22Rv1 (cell line): ENCODE results near the gene TBCB.

Experiments
- H3K27ac ChIP-seq: fragments of 450-650 bp; 2 replicates; pipeline ENCODE4 v1.5.1; 2017
- ZFX ChIP-seq: fragments of 450-650 bp; IDR thresholded peaks from 2 replicates; pipeline ENCODE4 v1.6.1; 2017; ENCODE audit warnings: antibody characterized with exemption, borderline replicate concordance
- TF ChIP-seq, protein P1 (sequence below): fragments of 450-650 bp; IDR thresholded peaks from 2 replicates; pipeline ENCODE4 v1.5.1; 2017; ENCODE audit warnings: mild to moderate bottlenecking

Gene TBCB

DNA sequence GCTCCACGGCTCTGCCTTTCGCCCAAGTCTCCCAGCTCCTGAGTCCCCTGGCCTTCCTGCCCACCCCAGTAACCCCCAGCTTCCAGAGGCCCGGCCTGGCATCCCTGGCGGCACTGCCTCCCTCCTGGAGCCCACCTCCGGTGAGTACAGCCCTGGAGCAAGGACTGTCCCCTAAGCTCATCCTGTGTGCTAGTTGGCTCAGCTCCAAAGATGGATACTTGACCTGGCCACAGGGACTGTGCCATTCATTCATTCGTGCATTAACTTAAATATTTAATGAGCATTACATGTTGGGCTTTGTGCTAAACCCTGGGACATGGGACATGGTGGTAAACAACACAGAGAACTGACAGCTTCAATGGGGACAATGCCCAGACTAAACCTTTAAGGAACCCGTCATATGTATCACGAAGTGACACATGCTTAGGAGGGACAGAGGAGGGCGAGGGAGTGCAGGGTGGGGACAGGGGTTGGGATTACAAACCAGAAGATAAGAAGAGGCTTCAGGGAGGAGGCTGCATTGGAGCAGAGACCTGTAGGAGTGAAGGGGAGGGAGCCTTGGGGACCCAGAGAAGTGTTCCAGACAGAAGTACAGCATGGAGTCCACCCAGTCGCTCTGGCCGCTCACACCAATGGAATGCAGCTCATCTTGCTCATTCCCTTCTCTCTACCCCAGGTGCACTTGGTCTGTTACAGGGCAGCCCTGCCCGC lies 11.3 kb upstream of the TBCB start:
- TF ChIP-seq, protein P1, sequence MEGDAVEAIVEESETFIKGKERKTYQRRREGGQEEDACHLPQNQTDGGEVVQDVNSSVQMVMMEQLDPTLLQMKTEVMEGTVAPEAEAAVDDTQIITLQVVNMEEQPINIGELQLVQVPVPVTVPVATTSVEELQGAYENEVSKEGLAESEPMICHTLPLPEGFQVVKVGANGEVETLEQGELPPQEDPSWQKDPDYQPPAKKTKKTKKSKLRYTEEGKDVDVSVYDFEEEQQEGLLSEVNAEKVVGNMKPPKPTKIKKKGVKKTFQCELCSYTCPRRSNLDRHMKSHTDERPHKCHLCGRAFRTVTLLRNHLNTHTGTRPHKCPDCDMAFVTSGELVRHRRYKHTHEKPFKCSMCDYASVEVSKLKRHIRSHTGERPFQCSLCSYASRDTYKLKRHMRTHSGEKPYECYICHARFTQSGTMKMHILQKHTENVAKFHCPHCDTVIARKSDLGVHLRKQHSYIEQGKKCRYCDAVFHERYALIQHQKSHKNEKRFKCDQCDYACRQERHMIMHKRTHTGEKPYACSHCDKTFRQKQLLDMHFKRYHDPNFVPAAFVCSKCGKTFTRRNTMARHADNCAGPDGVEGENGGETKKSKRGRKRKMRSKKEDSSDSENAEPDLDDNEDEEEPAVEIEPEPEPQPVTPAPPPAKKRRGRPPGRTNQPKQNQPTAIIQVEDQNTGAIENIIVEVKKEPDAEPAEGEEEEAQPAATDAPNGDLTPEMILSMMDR: no peak
- no peak for TF ChIP-seq ZFX
- H3K27ac ChIP-seq: no peak overlapping the region

DNA sequence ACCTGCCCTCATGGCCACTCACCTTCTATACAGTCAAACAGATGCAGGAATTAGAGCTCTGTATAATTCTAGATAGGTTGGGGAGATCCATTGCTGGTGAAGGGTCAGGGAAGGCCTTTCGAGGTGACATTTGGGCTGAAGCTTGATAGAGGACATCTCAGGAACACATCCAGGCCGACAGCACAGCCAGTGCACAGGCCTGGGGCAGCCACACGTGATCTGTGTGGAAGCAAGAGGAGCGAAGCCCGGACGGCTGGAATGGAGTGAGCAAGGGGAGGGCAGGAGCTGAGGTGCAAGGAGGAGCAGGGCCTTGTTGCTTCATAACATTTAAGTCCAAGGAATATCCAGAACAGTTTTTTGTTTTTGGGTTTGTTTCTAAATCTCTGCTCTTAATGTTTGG lies 8.8 kb upstream of the TBCB start:
- 0 out of 2 replicates have a peak overlapping the region, but pooled peaks have one; percentile 2 for H3K27ac ChIP-seq
- no peak for TF ChIP-seq ZFX
- TF ChIP-seq, protein P1: no peak

DNA sequence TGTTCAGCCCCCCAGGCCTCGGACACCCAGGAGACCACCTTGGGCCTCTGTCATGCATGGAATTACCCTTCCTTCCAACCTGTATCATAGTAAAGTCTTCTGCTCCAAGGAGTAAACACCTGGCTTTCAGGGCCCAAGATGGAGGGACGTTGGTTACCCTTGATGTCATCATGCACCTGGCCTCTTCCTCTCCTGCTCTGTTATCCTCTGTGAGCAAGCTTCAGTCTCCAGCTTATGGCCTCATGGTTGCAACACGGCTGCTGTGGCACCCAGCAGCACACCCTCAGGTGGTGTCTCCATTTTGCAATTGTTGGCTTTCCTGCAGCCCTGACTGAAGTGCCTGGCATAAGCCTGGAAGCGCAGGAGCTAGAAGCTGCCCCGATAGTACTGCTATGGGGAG lies 8.3 kb upstream of the TBCB start:
- H3K27ac ChIP-seq: 0 out of 2 replicates have a peak overlapping the region, but pooled peaks have one; percentile 13
- TF ChIP-seq, protein P1: no peak
- no peak for TF ChIP-seq ZFX

DNA sequence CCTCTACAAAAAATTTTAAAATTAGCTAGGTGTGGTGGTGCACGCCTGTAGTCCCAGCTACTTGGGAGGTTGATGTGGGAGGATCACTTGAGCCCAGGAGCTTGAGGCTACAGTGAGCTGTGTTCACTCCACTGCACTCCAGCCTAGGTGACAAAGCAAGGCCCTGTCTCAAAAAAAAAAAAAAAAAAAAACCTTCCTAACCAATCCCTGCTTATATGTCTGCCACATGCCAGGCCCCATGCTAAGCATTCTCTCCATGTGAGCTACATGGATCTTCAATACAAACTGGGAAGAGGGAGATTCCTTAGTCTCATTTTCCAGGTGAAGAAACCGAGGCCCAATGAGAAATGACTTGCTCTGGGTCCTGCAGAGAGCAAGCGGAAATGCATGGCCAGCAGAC lies 6.6 kb upstream of the TBCB start:
- H3K27ac ChIP-seq: no peak overlapping the region
- TF ChIP-seq, protein P1: no peak
- no peak for TF ChIP-seq ZFX

DNA sequence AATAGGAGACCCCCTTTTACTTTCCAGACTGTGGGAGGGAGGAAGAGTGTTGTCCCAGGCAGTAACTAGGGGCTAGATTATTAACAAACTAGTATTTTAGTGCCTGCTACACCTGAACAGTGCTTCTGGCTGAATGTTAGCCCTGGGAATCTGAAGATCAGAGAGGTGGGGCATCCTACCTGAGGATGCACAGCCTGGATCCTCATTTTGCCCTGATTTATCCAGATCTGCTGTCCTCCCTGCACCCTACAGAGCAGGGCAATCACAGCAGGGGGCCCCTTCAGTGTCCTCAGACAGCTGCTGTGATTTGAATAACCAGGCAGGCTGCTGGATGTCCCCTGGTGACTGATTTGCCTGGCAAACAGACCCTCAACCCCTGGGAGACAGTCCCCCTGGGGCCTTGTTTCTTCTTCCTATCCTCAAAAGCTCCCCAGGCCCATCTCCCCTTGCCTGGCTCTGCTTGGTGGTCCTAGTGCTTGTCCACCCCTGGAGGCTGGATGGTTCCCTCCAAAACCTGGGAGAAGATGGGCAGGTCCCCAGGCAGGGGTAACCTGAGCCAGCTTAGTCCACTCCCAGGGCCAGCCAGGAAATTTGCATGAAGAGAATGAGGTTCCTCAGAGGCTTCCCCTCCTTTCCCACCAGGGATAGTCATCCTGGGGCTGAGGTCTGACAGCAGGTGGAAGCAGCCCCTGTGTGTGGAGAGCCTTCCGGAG lies 4.6 kb upstream of the TBCB start, which contains the start of gene OVOL3:
OVOL3 (plus strand) TSS at position 657 of the 713 bp plus-strand sequence. CDS start 60 bp downstream, outside the sequence.
- TF ChIP-seq, protein P1: no peak
- no peak for TF ChIP-seq ZFX
- H3K27ac ChIP-seq: no peak within 1 kb of the TSS

DNA sequence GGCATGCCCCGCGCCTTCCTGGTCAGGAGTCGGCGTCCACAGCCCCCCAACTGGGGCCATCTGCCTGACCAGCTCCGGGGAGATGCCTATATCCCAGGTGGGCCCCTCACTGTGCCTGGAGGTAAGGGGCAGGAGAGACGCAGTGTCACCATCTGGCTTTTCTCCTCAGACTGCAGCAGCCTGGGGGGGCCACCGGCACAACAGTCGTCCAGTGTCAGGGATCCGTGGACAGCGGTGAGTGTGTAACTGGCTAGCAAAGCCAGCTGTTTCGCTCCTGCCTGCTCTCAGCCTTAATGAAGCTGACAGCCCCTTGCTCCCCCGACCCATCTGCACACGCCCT lies 4.1 kb upstream of the TBCB start:
- no peak for TF ChIP-seq ZFX
- TF ChIP-seq, protein P1: no peak
- no peak overlapping the region for H3K27ac ChIP-seq

DNA sequence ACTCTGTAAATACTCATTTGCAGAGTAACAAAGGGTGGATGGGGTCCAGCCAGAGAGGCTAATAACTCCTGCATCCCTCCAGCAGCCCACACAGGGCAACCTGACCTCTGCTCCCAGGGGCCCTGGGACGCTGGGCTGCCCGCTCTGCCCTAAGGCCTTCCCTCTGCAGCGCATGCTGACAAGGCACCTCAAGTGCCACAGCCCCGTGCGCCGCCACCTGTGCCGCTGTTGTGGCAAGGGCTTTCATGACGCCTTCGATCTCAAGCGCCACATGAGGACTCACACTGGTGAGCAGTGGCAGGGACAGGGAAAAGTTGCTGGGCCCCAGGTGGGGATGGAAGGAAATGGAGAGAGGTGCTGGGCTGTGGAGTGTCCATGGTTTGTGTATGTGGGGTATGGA lies 2.6 kb upstream of the TBCB start:
- no peak for TF ChIP-seq ZFX
- TF ChIP-seq, protein P1: no peak
- no peak overlapping the region for H3K27ac ChIP-seq
